IPS-18a (cell line): ENCODE data around the gene PCDHGC5.
A peak's percentile ranks its signal among the peaks of the same experiment; 100 is the strongest.

Experiments
- H3K27ac ChIP-seq: one replicate; pipeline ENCODE4 v1.5.1; 2013; ENCODE audit warnings: low read length
- H3K27me3 ChIP-seq: one replicate; pipeline ENCODE4 v1.6.1; 2013; ENCODE audit warnings: mild to moderate bottlenecking, low read length; ENCODE audit not compliant: control insufficient read depth, insufficient read depth
- H3K36me3 ChIP-seq: one replicate; pipeline ENCODE4 v1.6.1; 2013; ENCODE audit warnings: low read depth, low read length; ENCODE audit not compliant: control insufficient read depth
- H3K4me1 ChIP-seq: one replicate; pipeline ENCODE4 v1.6.1; 2013; ENCODE audit warnings: low read depth, low read length; ENCODE audit not compliant: control insufficient read depth
- H3K4me3 ChIP-seq: one replicate; pipeline ENCODE4 v1.5.1; 2013; ENCODE audit warnings: low read length
- H3K9ac ChIP-seq: one replicate; pipeline ENCODE4 v1.6.1; 2013; ENCODE audit warnings: mild to moderate bottlenecking, low read length, moderate library complexity
- H3K9me3 ChIP-seq: one replicate; pipeline ENCODE4 v1.6.1; 2013; ENCODE audit warnings: low read depth, low read length; ENCODE audit not compliant: control insufficient read depth

Gene PCDHGC5

GRCh38 chr5:141488591-141489561 lies at the start of gene PCDHGC5:
Gene PCDHGC5, plus strand, starts transcription at chr5:141489081. Its CDS starts 160 bp downstream, at chr5:141489241.
- H3K4me1 ChIP-seq: peaks cover 17% of the 10 kb centered on the region
- H3K27ac ChIP-seq: no peak within 1 kb of the TSS
- H3K36me3 ChIP-seq: peaks cover 5% of the 10 kb centered on the region
- H3K4me3 ChIP-seq: no peak within 1 kb of the TSS
- H3K9me3 ChIP-seq: no peaks in the 10 kb centered on the region
- H3K27me3 ChIP-seq: peaks cover 19% of the 10 kb centered on the region
- H3K9ac ChIP-seq: no peak within 1 kb of the TSS

GRCh38 chr5:141439411-141440141 lies 49.3 kb upstream of the PCDHGC5 start:
- no peaks in the 10 kb centered on the region for H3K9me3 ChIP-seq
- no peak overlapping the region for H3K4me3 ChIP-seq
- no peaks in the 10 kb centered on the region for H3K36me3 ChIP-seq
- H3K4me1 ChIP-seq: no peaks in the 10 kb centered on the region
- no peak overlapping the region for H3K27ac ChIP-seq
- no peak overlapping the region for H3K9ac ChIP-seq
- H3K27me3 ChIP-seq: no peaks in the 10 kb centered on the region

GRCh38 chr5:141440341-141440740 lies 48.5 kb upstream of the PCDHGC5 start:
- Histone ChIP-seq H3K27me3 (no peaks in the 10 kb centered on the region), H3K9me3 (no peaks in the 10 kb centered on the region), H3K4me3 (no peak overlapping the region), H3K36me3 (no peaks in the 10 kb centered on the region), H3K27ac (no peak overlapping the region), H3K4me1 (no peaks in the 10 kb centered on the region), H3K9ac (no peak overlapping the region)

GRCh38 chr5:141441571-141442170 lies 47.2 kb upstream of the PCDHGC5 start:
- Histone ChIP-seq H3K4me1 (no peaks in the 10 kb centered on the region), H3K9ac (no peak overlapping the region), H3K27me3 (no peaks in the 10 kb centered on the region), H3K4me3 (no peak overlapping the region), H3K9me3 (no peaks in the 10 kb centered on the region), H3K27ac (no peak overlapping the region), H3K36me3 (no peaks in the 10 kb centered on the region)

- Histone ChIP-seq H3K36me3 (no peaks in the 10 kb centered on the region), H3K4me3 (no peak overlapping the region), H3K4me1 (no peaks in the 10 kb centered on the region), H3K9me3 (no peaks in the 10 kb centered on the region), H3K9ac (no peak overlapping the region), H3K27ac (no peak overlapping the region), H3K27me3 (no peaks in the 10 kb centered on the region)
Observed at GRCh38 chr5:141465351-141465750, 23.5 kb upstream of the PCDHGC5 start.

GRCh38 chr5:141475625-141476131 lies 13.2 kb upstream of the PCDHGC5 start, which contains the start of gene PCDHGC3:
Gene PCDHGC3, plus strand, starts transcription at chr5:141475966. Its CDS starts 151 bp downstream, at chr5:141476117.
- no peak within 1 kb of the TSS for H3K27ac ChIP-seq
- H3K27me3 ChIP-seq: peaks cover 31% of the 10 kb centered on the region
- H3K9me3 ChIP-seq: no peaks in the 10 kb centered on the region
- no peaks in the 10 kb centered on the region for H3K4me1 ChIP-seq
- peak within 1 kb of the TSS; percentile 43 for H3K9ac ChIP-seq
- H3K4me3 ChIP-seq: peak within 1 kb of the TSS; percentile 66
- H3K36me3 ChIP-seq: no peaks in the 10 kb centered on the region

- Histone ChIP-seq H3K9ac (peak overlapping the region; percentile 43), H3K4me1 (no peaks in the 10 kb centered on the region), H3K27ac (no peak overlapping the region), H3K4me3 (peak overlapping the region; percentile 66), H3K9me3 (no peaks in the 10 kb centered on the region), H3K27me3 (peaks cover 31% of the 10 kb centered on the region), H3K36me3 (no peaks in the 10 kb centered on the region)
Observed at GRCh38 chr5:141476132-141476911, 12.6 kb upstream of the PCDHGC5 start.

GRCh38 chr5:141477044-141477575 lies 11.8 kb upstream of the PCDHGC5 start:
- Histone ChIP-seq H3K4me1 (no peaks in the 10 kb centered on the region), H3K27ac (no peak overlapping the region), H3K36me3 (no peaks in the 10 kb centered on the region), H3K4me3 (peak overlapping the region; percentile 66), H3K9me3 (no peaks in the 10 kb centered on the region), H3K27me3 (peaks cover 31% of the 10 kb centered on the region), H3K9ac (no peak overlapping the region)

GRCh38 chr5:141477815-141478214 lies 11.1 kb upstream of the PCDHGC5 start:
- Histone ChIP-seq H3K27me3 (peaks cover 31% of the 10 kb centered on the region), H3K36me3 (no peaks in the 10 kb centered on the region), H3K27ac (no peak overlapping the region), H3K4me1 (no peaks in the 10 kb centered on the region), H3K4me3 (no peak overlapping the region), H3K9me3 (no peaks in the 10 kb centered on the region), H3K9ac (no peak overlapping the region)

GRCh38 chr5:141478321-141478945 lies 10.4 kb upstream of the PCDHGC5 start:
- Histone ChIP-seq H3K27me3 (peaks cover 31% of the 10 kb centered on the region), H3K36me3 (no peaks in the 10 kb centered on the region), H3K27ac (no peak overlapping the region), H3K9me3 (no peaks in the 10 kb centered on the region), H3K4me3 (no peak overlapping the region), H3K4me1 (peaks cover 1% of the 10 kb centered on the region), H3K9ac (no peak overlapping the region)
